Aorta (tissue), 5 donors: ENCODE measurements around the gene KERA. TPM values are rescaled to one million over a fixed set of nuclear protein-coding genes. Genes with fewer than 3 reads are reported as not detected.

Experiments
- ATAC-seq: fragments of 200-7000 bp; cut with Tn5 transposase; one replicate; pipeline ENCODE4 v1.9.1; 2022; ENCODE audit warnings: moderate library complexity; ENCODE audit not compliant: low FRiP score
- DNase-seq, 2 donors: peaks; one replicate each; pipeline ENCODE4 v3.0.0-alpha.2; 2020
- H3K27ac ChIP-seq, 2 donors: one replicate each; pipeline ENCODE4 v1.5.1; 2013; ENCODE audit warnings: low read length in 2 of 2, mild to moderate bottlenecking in 2 of 2, moderate library complexity in 2 of 2, control low read depth in 1 of 2, inconsistent platforms in 1 of 2, low read depth in 1 of 2
- H3K27me3 ChIP-seq, 2 donors: one replicate each; pipeline ENCODE4 v1.6.1; 2013; ENCODE audit warnings: control low read depth in 1 of 2, low read length in 1 of 2, mild to moderate bottlenecking in 1 of 2, moderate library complexity in 1 of 2; ENCODE audit not compliant: insufficient read depth in 2 of 2, control insufficient read depth in 1 of 2
- H3K36me3 ChIP-seq, 2 donors: one replicate each; pipeline ENCODE4 v1.6.1; 2013; ENCODE audit warnings: control low read depth in 1 of 2, low read length in 1 of 2, mild to moderate bottlenecking in 1 of 2; ENCODE audit not compliant: insufficient read depth in 2 of 2, control insufficient read depth in 1 of 2
- H3K4me1 ChIP-seq, 2 donors: one replicate each; pipeline ENCODE4 v1.6.1; 2013; ENCODE audit warnings: low read length in 2 of 2, control low read depth in 1 of 2, mild to moderate bottlenecking in 1 of 2, moderate library complexity in 1 of 2; ENCODE audit not compliant: insufficient read depth in 2 of 2, control insufficient read depth in 1 of 2
- H3K4me3 ChIP-seq, 2 donors: one replicate each; pipeline ENCODE4 v1.5.1; 2013; ENCODE audit warnings: low read length in 2 of 2, control low read depth in 1 of 2, mild to moderate bottlenecking in 1 of 2
- H3K9me3 ChIP-seq: one replicate; pipeline ENCODE4 v1.6.1; 2013; ENCODE audit warnings: mild to moderate bottlenecking, low read length; ENCODE audit not compliant: control insufficient read depth
- WGBS, 2 donors: extraction: QIAGEN DNeasy Blood & Tissue Kit; methylation state at CpG; one replicate each; pipeline ENCODE4 v1.1.7; 2013; 5-methylcytosine and 5-hydroxymethylcytosine counted together
- intact Hi-C, 2 donors: fragments of 100-400 bp; cut with DNase I; formaldehyde crosslinking; loops; one replicate each; pipeline versions ENCODE4 v1.14.2 to v1.15.0; 2022
- polyA plus RNA-seq, 2 donors: library from polyadenylated mRNA; stranded (reverse); fragments of 200-250 nt; gene quantifications; one replicate each; pipeline ENCODE4 v1.2.3, GENCODE V29; 2013
- total RNA-seq, 2 donors: library from RNA; stranded (reverse); fragmentation: NEBNext Ultra II Directional; extraction: Animal tissue kit (Norgen Biotek cat#: 25700); gene quantifications; one replicate each; pipeline ENCODE4 v1.2.1, GENCODE V29; 2021
- donor health status: healthy with polysubstance abuse.
- donor health status: Bipolar disorder and iron deficiency.
- donor health status: DM: no; HTN: no; CAD: no.
- donor health status: DM: no; HTN: no; CAD: no.
- donor health status: DM: yes; HTN: yes; CAD: no.

Gene KERA
- total and polyA plus RNA-seq, 4 donors = not detected

- Histone ChIP-seq H3K36me3 (no peaks in the 10 kb centered on the region), H3K4me3 (no peak overlapping the region), H3K27me3 (no peaks in the 10 kb centered on the region), H3K4me1 (no peaks in the 10 kb centered on the region), H3K9me3 (no peaks in the 10 kb centered on the region), H3K27ac (no peak overlapping the region)
- DNase-seq (no peak), ATAC-seq (no peak)
- intact Hi-C loops = no loop called here
- WGBS, 2 donors = 44 to 45% methylated on average over 1 of the region's 1 CpG
These were observed 20.7 kb upstream of the KERA start for GRCh38 chr12:91078501-91078900.

- DNase-seq (no peak), ATAC-seq (no peak)
- Histone ChIP-seq H3K27ac (no peak overlapping the region), H3K27me3 (no peaks in the 10 kb centered on the region), H3K4me3 (no peak overlapping the region), H3K4me1 (no peaks in the 10 kb centered on the region), H3K36me3 (no peaks in the 10 kb centered on the region), H3K9me3 (no peaks in the 10 kb centered on the region)
- intact Hi-C loops = no loop called here
- 93 to 95% methylated on average over 5 of the region's 5 CpGs for WGBS, 2 donors
These were observed 19.6 kb upstream of the KERA start for GRCh38 chr12:91077228-91077954.

- no peaks in the 10 kb centered on the region for H3K9me3 ChIP-seq
- no peaks in the 10 kb centered on the region for H3K27me3 ChIP-seq
- DNase-seq = no peak
- H3K4me3 ChIP-seq = no peak overlapping the region
- intact Hi-C loops = no loop called here
- no peaks in the 10 kb centered on the region for H3K36me3 ChIP-seq
- WGBS, 2 donors = 67 to 81% methylated on average over 1 of the region's 1 CpG
- no peaks in the 10 kb centered on the region for H3K4me1 ChIP-seq
- no peak overlapping the region for H3K27ac ChIP-seq
- ATAC-seq = no peak
These were observed 17.0 kb upstream of the KERA start for GRCh38 chr12:91074851-91075250.

- Histone ChIP-seq H3K9me3 (no peaks in the 10 kb centered on the region), H3K36me3 (no peaks in the 10 kb centered on the region), H3K4me1 (no peaks in the 10 kb centered on the region), H3K27me3 (no peaks in the 10 kb centered on the region), H3K4me3 (no peak overlapping the region), H3K27ac (no peak overlapping the region)
- DNase-seq (no peak), ATAC-seq (peak; percentile 56)
- WGBS, 2 donors = 7 to 8% methylated on average over 6 of the region's 6 CpGs
- intact Hi-C loops = no loop called here
These were observed 16.4 kb upstream of the KERA start for GRCh38 chr12:91074154-91074709.

GRCh38 chr12:91073426-91073825 is 15.6 kb upstream of the KERA start:
- Histone ChIP-seq H3K27me3 (no peaks in the 10 kb centered on the region), H3K4me1 (no peaks in the 10 kb centered on the region), H3K4me3 (no peak overlapping the region), H3K27ac (no peak overlapping the region), H3K36me3 (no peaks in the 10 kb centered on the region), H3K9me3 (no peaks in the 10 kb centered on the region)
- ATAC-seq = no peak
- DNase-seq = no peak
- intact Hi-C loops = no loop called here

GRCh38 chr12:91072931-91073330 is 15.1 kb upstream of the KERA start:
- Histone ChIP-seq H3K27me3 (no peaks in the 10 kb centered on the region), H3K9me3 (no peaks in the 10 kb centered on the region), H3K4me3 (no peak overlapping the region), H3K36me3 (no peaks in the 10 kb centered on the region), H3K27ac (no peak overlapping the region), H3K4me1 (no peaks in the 10 kb centered on the region)
- ATAC-seq (no peak), DNase-seq (no peak)
- intact Hi-C loops = no loop called here
- 54 to 58% methylated on average over 2 of the region's 2 CpGs for WGBS, 2 donors

- ATAC-seq = no peak
- H3K4me1 ChIP-seq = no peaks in the 10 kb centered on the region
- no peaks in the 10 kb centered on the region for H3K9me3 ChIP-seq
- H3K4me3 ChIP-seq = no peak overlapping the region
- no peaks in the 10 kb centered on the region for H3K27me3 ChIP-seq
- no peak for DNase-seq
- no peaks in the 10 kb centered on the region for H3K36me3 ChIP-seq
- intact Hi-C loops = no loop called here
- no peak overlapping the region for H3K27ac ChIP-seq
These were observed 13.1 kb upstream of the KERA start for GRCh38 chr12:91070936-91071335.

GRCh38 chr12:91065396-91065795 is 7.6 kb upstream of the KERA start:
- intact Hi-C loops = no loop called here
- Histone ChIP-seq H3K27ac (no peak overlapping the region), H3K9me3 (no peaks in the 10 kb centered on the region), H3K27me3 (no peaks in the 10 kb centered on the region), H3K4me1 (no peaks in the 10 kb centered on the region), H3K4me3 (no peak overlapping the region), H3K36me3 (no peaks in the 10 kb centered on the region)
- 91 to 92% methylated on average over 3 of the region's 3 CpGs for WGBS, 2 donors
- DNase-seq (no peak), ATAC-seq (no peak)

- Histone ChIP-seq H3K4me3 (no peak overlapping the region), H3K27me3 (no peaks in the 10 kb centered on the region), H3K4me1 (no peaks in the 10 kb centered on the region), H3K9me3 (no peaks in the 10 kb centered on the region), H3K27ac (no peak overlapping the region), H3K36me3 (no peaks in the 10 kb centered on the region)
- no peak for DNase-seq
- intact Hi-C loops = no loop called here
- 91 to 94% methylated on average over 3 of the region's 3 CpGs for WGBS, 2 donors
- ATAC-seq = no peak
These were observed 6.8 kb upstream of the KERA start for GRCh38 chr12:91064640-91065039.
